ENCODE measurements around the gene APOBEC3H. TPM values are rescaled to one million over a fixed set of nuclear protein-coding genes. Genes with fewer than 3 reads are reported as not detected.
"Not testable (repeated sequence)": the region's sequence is repeated elsewhere in the genome, so short reads cannot be mapped to it uniquely, and the experiment has no call there.

APOBEC3H gene
- total RNA-seq, 2 experiments from 2014 or later = 4.3 to 5.3 TPM

GRCh38 chr22:39077026-39077840 lies 19.8 kb upstream of the APOBEC3H start, which contains the start of gene APOBEC3G:
APOBEC3G (plus strand) TSS chr22:39077275; CDS start chr22:39077362, 87 bp downstream.
- Mint-ChIP-seq H3K36me3 (peaks cover 13% of the 10 kb centered on the region), H3K4me3 (peak within 1 kb of the TSS; percentile 92), H3K27ac (peak within 1 kb of the TSS; percentile 90), H3K4me1 (peaks cover 35% of the 10 kb centered on the region)
- H3K9me3 Mint-ChIP-seq, H3K27me3 Mint-ChIP-seq: not testable (repeated sequence)
- peak; percentile 69 for DNase-seq

- not testable (repeated sequence) for H3K27me3 Mint-ChIP-seq, H3K9me3 Mint-ChIP-seq, DNase-seq
- Mint-ChIP-seq H3K27ac (peak overlapping the region; percentile 90), H3K4me3 (peak overlapping the region; percentile 92), H3K36me3 (peaks cover 16% of the 10 kb centered on the region), H3K4me1 (peaks cover 39% of the 10 kb centered on the region)
These were observed 19.1 kb upstream of the APOBEC3H start for GRCh38 chr22:39077912-39078311.

- DNase-seq = no peak
- Mint-ChIP-seq H3K36me3 (peaks cover 16% of the 10 kb centered on the region), H3K4me1 (peaks cover 42% of the 10 kb centered on the region), H3K27me3 (no peaks in the 10 kb centered on the region), H3K27ac (peak overlapping the region; percentile 90), H3K4me3 (peak overlapping the region; percentile 92), H3K9me3 (no peaks in the 10 kb centered on the region)
These were observed 18.7 kb upstream of the APOBEC3H start for GRCh38 chr22:39078329-39078728.

- H3K4me3 Mint-ChIP-seq = peak overlapping the region; percentile 92
These were observed 17.9 kb upstream of the APOBEC3H start for GRCh38 chr22:39079054-39079637.

GRCh38 chr22:39080052-39080762 lies 16.8 kb upstream of the APOBEC3H start:
- Mint-ChIP-seq H3K36me3 (peaks cover 16% of the 10 kb centered on the region), H3K27ac (peak overlapping the region; percentile 61), H3K9me3 (no peaks in the 10 kb centered on the region), H3K4me1 (peaks cover 40% of the 10 kb centered on the region), H3K27me3 (no peaks in the 10 kb centered on the region), H3K4me3 (no peak overlapping the region)
- DNase-seq = no peak

More at GRCh38 chr22:39079054-39079637, 17.9 kb upstream of the APOBEC3H start:
- H3K36me3 Mint-ChIP-seq = peaks cover 16% of the 10 kb centered on the region
- H3K4me1 Mint-ChIP-seq = peaks cover 40% of the 10 kb centered on the region
- not testable (repeated sequence) for H3K27ac Mint-ChIP-seq, DNase-seq, H3K9me3 Mint-ChIP-seq, H3K27me3 Mint-ChIP-seq

GRCh38 chr22:39081016-39081415 lies 16.0 kb upstream of the APOBEC3H start:
- H3K27ac Mint-ChIP-seq = peak overlapping the region; percentile 58
- peaks cover 19% of the 10 kb centered on the region for H3K36me3 Mint-ChIP-seq
- H3K9me3 Mint-ChIP-seq = no peaks in the 10 kb centered on the region
- peak overlapping the region; percentile 13 for H3K4me3 Mint-ChIP-seq
- DNase-seq = no peak
- H3K4me1 Mint-ChIP-seq = peaks cover 38% of the 10 kb centered on the region
- no peaks in the 10 kb centered on the region for H3K27me3 Mint-ChIP-seq

- H3K9me3 Mint-ChIP-seq = no peaks in the 10 kb centered on the region
- H3K36me3 Mint-ChIP-seq = peaks cover 22% of the 10 kb centered on the region
- no peak overlapping the region for H3K4me3 Mint-ChIP-seq
- peak overlapping the region; percentile 8 for H3K27ac Mint-ChIP-seq
- H3K4me1 Mint-ChIP-seq = peaks cover 40% of the 10 kb centered on the region
- DNase-seq = no peak
- no peaks in the 10 kb centered on the region for H3K27me3 Mint-ChIP-seq
These were observed 15.4 kb upstream of the APOBEC3H start for GRCh38 chr22:39081598-39081997.

- peak overlapping the region; percentile 42 for H3K27ac Mint-ChIP-seq
- no peaks in the 10 kb centered on the region for H3K9me3 Mint-ChIP-seq
- peaks cover 48% of the 10 kb centered on the region for H3K4me1 Mint-ChIP-seq
- peaks cover 21% of the 10 kb centered on the region for H3K36me3 Mint-ChIP-seq
- no peak overlapping the region for H3K4me3 Mint-ChIP-seq
- H3K27me3 Mint-ChIP-seq = no peaks in the 10 kb centered on the region
- no peak for DNase-seq
These were observed 13.6 kb upstream of the APOBEC3H start for GRCh38 chr22:39083212-39084165.

GRCh38 chr22:39084666-39085065 lies 12.4 kb upstream of the APOBEC3H start:
- Mint-ChIP-seq H3K27me3 (no peaks in the 10 kb centered on the region), H3K4me1 (peaks cover 52% of the 10 kb centered on the region), H3K4me3 (no peak overlapping the region), H3K36me3 (peaks cover 21% of the 10 kb centered on the region), H3K27ac (no peak overlapping the region), H3K9me3 (no peaks in the 10 kb centered on the region)
- no peak for DNase-seq

- H3K4me3 Mint-ChIP-seq = no peak overlapping the region
- peaks cover 59% of the 10 kb centered on the region for H3K4me1 Mint-ChIP-seq
- H3K27me3 Mint-ChIP-seq = no peaks in the 10 kb centered on the region
- no peaks in the 10 kb centered on the region for H3K9me3 Mint-ChIP-seq
- no peak for DNase-seq
- H3K27ac Mint-ChIP-seq = peak overlapping the region; percentile 31
- peaks cover 15% of the 10 kb centered on the region for H3K36me3 Mint-ChIP-seq
These were observed 9.9 kb upstream of the APOBEC3H start for GRCh38 chr22:39087098-39087497.

- Mint-ChIP-seq H3K4me3 (no peak overlapping the region), H3K4me1 (peaks cover 64% of the 10 kb centered on the region), H3K9me3 (no peaks in the 10 kb centered on the region), H3K36me3 (peaks cover 11% of the 10 kb centered on the region), H3K27ac (peak overlapping the region; percentile 73), H3K27me3 (no peaks in the 10 kb centered on the region)
- DNase-seq = no peak
These were observed 9.0 kb upstream of the APOBEC3H start for GRCh38 chr22:39087881-39088684.

- H3K4me1 Mint-ChIP-seq = peaks cover 61% of the 10 kb centered on the region
- no peak overlapping the region for H3K4me3 Mint-ChIP-seq
- DNase-seq = no peak
- H3K36me3 Mint-ChIP-seq = peaks cover 11% of the 10 kb centered on the region
- H3K27ac Mint-ChIP-seq = peak overlapping the region; percentile 47
- no peaks in the 10 kb centered on the region for H3K9me3 Mint-ChIP-seq
- H3K27me3 Mint-ChIP-seq = no peaks in the 10 kb centered on the region
These were observed 8.4 kb upstream of the APOBEC3H start for GRCh38 chr22:39088685-39089032.

GRCh38 chr22:39089928-39090327 lies 7.1 kb upstream of the APOBEC3H start:
- Mint-ChIP-seq H3K4me1 (peaks cover 69% of the 10 kb centered on the region), H3K4me3 (peak overlapping the region; percentile 52), H3K27ac (peak overlapping the region; percentile 96)

More at GRCh38 chr22:39089928-39090327, 7.1 kb upstream of the APOBEC3H start:
- H3K9me3 Mint-ChIP-seq = no peaks in the 10 kb centered on the region
- peaks cover 11% of the 10 kb centered on the region for H3K36me3 Mint-ChIP-seq
- DNase-seq = no peak
- no peaks in the 10 kb centered on the region for H3K27me3 Mint-ChIP-seq

Measured in activated naive CD8-positive, alpha-beta T cell treated with anti-CD3 and anti-CD28 coated beads for 36 hours (primary cell).